ENCODE measurements around the gene PPT2.
"Not testable (repeated sequence)": the region's sequence is repeated elsewhere in the genome, so short reads cannot be mapped to it uniquely, and the experiment has no call there.

The PPT2 gene

DNA sequence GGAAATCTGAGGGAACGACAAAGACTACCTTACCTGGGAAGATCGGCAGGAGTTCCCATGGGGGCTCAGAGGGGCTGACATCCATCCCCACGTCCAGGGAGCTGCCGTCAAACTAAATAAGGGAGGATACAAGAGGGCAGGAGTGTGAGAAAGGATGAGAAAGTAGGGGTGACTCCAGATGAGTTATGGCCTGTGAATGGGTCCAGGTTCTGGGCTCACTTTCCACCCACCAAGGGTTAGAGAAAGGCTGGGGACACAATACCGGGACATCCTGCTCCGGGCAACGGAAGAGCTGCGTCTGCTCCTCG is 26.6 kb upstream of the PPT2 start:
- no peak for DNase-seq (ENCODE audit: low read depth in 2 of 2)

DNA sequence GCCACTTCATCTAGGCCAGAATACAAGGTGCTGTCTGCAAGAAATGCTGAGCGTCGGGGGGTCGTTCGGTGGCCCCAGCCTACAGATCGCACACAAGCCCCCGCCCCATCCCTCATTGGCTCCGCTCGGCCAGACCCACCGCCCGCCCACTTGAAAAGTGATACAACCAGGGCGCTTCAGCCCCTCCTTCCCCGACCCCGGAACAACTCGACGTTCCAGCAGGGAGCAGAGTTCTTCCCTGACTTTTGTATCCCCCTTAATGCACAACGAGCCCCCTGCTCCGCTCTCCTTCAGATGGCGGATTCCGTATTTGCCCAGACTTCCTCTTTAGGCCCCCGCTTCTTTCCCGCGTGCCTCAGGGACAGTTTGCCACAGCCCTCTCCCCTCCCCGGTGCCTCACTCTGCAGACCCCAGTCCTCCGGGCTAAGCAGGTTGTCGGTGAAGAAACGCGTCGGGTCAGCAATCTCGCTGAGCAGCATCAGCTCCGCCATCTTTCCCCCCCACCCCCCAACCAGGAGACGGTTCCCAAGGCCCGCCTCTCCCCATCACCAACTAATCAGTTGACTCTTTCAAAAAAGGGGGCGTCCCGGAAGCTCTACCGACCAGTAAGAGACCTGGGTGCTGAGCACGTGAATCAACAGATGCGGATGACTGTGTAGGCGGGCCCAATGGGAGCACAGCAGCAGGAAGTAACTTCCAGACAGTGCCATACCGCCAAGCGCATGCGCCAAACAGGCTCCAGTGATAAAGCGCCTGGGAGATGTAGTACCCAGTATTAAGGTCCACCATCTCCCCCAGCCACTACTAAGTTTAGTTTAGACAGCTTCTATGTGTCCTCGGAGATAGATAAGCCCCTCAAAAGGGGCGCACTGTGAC is 26.0 kb upstream of the PPT2 start, which contains the start of gene ATF6B:
Gene ATF6B, minus strand, starts transcription at position 530 of the 876 bp plus-strand sequence. Its CDS starts 39 bp downstream, at position 491.
- peak; percentile 99 for DNase-seq (ENCODE audit: low read depth in 2 of 2)

DNA sequence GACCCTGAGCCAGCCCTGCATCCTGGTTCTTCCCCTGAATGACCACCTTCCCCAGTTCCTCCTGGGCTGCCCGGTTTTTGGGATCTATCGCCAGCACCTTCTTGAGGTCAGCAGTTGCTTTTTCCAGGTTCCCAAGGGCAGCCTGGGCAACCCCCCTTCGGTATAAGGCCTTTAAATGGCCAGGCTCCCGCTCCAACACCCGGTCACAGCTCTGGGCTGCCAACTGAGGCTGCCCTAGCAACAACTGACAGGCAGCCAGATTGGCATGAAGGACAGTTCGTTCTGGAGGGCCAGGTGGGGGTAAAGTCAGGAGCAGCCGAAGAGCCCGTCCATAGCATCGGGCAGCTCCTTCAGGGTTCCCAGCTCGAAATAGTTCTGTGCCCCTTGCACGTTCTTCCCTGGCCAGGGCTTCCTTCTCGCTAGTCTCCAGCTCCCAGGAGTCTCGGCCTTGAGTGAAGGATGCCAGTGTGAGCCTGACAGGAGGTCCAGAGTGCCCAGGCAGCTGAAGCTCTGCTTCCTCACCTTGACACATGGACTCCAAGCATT is 25.1 kb upstream of the PPT2 start:
- DNase-seq (ENCODE audit: low read depth in 2 of 2) = no peak

DNA sequence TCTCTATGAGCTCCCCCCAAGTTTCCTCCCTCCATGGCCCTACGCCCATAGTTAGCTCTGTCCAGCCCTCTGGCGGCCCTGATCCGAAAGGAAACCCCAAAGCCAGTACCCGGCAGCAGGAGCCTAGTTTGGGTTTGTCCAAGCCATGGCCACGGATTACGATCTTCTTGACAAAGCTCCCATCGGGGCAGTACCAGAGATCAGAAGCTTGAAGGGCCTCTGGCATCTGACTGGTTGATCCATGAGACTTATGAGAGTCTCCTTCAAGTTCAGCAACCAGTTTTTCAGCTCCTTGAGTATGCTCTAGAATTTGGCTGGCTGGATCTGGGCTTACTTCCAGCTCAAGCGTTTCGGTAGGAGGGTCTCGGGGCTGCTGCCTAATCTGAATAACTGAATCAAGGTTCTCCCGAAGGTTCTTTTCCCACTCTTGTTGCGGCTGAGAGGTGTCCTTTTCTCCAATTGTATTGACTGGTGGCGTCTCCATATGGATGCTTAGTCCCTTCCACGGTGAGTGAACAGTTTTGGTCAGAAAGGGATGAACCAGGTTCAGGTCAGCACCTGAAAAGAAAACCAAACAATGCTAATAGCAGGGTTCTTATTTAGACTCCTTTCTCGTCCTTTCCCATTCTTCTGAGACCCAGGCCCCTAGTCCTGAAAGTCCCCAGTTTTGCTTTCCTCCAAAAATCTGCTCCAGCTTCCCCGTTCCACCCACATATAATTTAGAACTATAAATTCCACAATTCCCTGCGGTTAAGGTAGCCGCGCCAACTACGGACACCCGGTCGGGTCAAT is 24.4 kb upstream of the PPT2 start:
- no peak for DNase-seq (ENCODE audit: low read depth in 2 of 2)

- no peak for DNase-seq (ENCODE audit: low read depth in 2 of 2)
These were observed 22.4 kb upstream of the PPT2 start for GRCh38 chr6:32131439-32131948.

GRCh38 chr6:32132110-32132509 is 21.8 kb upstream of the PPT2 start:
- no peak for DNase-seq (ENCODE audit: low read depth in 2 of 2)

- no peak for DNase-seq (ENCODE audit: low read depth in 2 of 2)
These were observed 20.2 kb upstream of the PPT2 start for GRCh38 chr6:32133786-32134185.

DNA sequence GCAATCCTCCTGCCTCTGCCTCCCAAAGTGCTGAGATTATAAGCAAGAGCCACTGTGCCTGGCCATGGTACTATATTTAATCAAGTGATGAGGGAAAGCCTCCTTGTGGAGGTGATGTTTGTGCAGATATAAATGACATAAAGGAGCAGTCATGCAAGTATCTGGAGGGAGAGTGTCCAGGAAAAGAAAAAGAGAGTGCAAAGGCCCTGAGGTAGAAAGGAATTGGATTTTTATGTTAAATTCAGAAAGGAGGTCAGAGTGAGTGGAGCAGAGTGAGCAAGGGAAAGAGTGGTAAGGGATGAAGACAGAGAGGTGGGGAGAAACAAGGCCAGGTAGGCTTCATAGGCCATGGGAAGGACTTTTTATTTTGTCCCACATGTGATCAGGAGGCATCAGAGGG is 16.5 kb upstream of the PPT2 start:
- DNase-seq (ENCODE audit: low read depth in 2 of 2) = no peak

DNA sequence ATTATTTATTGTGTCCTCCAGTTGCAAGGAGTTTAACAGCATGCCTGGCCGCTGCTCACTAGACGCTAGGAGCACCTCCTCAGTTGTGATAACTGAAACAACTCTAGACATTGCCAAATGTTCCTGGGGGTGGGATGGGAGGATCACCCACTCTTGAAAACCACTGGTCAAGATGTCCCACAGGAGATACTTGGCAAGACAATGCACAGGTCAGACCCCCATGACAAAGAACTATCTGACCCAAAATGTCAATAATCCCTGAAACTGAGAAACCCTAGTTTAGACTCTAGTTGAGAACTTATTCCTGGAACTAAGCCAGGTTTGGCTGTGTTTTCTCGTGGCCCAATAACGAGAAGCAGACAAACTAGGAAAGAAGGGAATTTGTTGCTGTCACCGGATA is 14.4 kb upstream of the PPT2 start:
- no peak for DNase-seq (ENCODE audit: low read depth in 2 of 2)

GRCh38 chr6:32140420-32141046 is 13.4 kb upstream of the PPT2 start:
- DNase-seq (ENCODE audit: low read depth in 2 of 2) = no peak

DNA sequence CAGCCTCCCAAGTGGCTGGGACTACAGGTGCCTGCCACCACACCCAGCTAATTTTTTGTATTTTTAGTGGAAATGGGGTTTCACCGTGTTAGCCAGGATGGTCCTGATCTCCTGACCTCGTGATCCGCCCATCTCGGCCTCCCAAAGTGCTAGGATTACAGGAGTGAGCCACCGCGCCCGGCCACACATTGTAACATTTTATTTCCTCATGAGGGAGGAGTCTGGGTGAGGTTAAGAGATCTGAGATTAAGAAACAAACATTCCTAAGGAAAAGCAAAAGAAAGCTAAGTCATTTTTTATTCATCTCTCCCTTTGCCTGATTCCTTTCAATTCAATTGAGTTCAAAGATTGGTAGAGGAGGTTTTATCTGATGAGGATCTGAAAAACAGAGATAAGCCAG is 9.7 kb upstream of the PPT2 start:
- DNase-seq (ENCODE audit: low read depth in 2 of 2) = not testable (repeated sequence)

GRCh38 chr6:32146287-32146686 is 7.7 kb upstream of the PPT2 start:
- no peak for DNase-seq (ENCODE audit: low read depth in 2 of 2)

- DNase-seq (ENCODE audit: low read depth in 2 of 2) = no peak
These were observed 7.3 kb upstream of the PPT2 start for GRCh38 chr6:32146687-32147086.

DNA sequence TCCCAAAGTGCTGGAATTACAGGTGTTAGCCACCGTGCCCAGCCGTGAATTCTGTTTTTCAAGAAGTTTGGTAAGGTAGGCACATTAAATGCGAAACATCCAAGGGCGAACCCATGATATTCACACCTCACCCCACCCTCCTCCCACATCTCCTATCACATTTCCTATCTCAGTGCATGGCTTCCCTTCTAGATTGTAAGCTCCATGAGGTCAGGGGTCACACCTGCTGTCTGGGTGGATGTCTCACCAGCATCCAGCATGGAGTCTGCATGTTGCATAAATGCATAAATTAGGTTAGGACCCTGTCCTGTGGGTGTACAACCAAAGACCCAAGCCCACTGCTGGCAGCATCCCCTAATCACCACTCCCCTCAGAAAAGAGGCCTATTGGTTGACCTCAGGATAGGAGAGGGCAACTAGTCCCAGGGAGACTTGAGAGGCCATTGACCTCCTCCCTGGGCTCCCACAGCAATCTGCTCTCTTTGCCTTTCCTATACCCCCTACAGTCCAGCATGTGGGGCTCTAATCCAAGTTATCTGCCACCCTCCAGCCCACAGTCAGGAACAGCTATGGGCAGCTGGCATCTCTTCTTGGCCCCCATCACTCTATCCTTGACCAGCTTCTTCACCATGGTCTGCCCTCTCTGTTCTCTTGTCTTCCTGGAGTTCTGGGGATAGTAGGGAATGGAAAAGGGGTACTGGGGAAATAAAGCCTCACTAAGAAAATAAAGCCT is 6.4 kb upstream of the PPT2 start:
- DNase-seq (ENCODE audit: low read depth in 2 of 2) = no peak

- no peak for DNase-seq (ENCODE audit: low read depth in 2 of 2)
These were observed 5.5 kb upstream of the PPT2 start for GRCh38 chr6:32148289-32149091.

DNA sequence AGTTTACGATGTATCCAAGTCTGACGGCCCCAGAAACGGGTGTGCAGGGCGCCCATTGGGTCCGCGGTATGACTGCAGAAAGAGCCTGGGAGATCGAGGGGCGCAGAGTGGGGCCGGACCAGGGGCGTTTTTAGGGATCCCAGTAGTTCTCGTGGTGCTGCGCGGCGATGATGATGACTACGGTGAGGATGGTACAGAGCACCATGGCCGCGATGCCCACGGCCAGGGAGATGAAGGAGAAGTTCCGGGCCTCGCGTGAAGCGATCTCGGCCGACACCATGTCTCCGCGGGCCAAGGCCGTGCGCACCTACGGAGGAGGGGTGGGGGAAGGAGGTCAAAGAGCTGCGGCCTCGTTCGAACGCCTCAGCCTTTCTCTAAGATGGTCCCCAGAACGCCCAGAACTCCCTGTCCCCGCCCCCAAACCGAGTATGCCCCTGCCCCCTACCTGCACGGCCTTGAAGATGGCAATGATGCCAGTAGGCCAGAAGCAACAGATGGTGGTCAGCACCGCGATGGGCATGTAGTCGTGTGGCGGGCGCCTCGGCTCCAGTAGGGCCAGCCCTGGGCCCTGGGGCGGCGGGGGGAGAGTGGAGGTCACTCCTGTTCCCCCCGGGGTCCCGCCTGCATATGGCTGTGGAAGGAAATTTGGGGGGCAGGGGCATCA is 4.7 kb upstream of the PPT2 start:
- DNase-seq (ENCODE audit: low read depth in 2 of 2) = no peak

- no peak for DNase-seq (ENCODE audit: low read depth in 2 of 2)
These were observed 3.7 kb upstream of the PPT2 start for GRCh38 chr6:32149932-32150870.

DNA sequence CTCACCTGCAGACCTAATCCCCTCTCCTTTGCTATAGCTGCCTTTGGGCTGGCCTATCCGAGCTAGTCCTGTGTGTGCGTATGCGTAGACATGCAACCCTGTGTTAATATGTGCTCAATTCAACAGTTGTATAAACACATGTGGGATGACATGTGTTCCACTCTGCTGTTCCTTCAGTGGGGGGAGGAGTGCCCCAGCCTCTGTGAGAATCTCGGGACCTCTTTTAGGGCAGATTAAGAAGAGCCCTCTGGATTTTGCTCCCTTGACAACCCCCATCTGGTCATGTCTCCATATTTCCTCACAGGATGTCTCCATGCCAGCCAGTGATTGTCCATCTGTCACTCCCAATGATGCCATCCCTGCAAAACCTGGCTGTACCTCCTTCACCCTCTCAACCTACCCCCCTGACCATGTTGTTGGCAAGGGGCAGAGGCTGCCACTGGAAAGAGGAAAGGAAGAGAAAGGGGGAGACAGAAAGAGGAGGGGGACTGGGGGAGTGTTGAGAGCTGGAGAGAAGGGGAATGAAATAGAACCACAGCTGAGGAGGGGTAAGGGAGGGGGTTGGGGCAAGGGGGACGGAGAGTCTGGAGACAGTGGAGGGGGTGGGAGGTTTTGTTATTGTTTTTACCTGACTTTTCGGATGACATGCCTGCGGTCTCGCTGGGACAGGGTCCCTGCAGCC is 2.6 kb upstream of the PPT2 start:
- no peak for DNase-seq (ENCODE audit: low read depth in 2 of 2)
